Pancreas (tissue), 10 donors: ENCODE data around the gene KRT16. TPM values are rescaled to one million over a fixed set of nuclear protein-coding genes. Genes with fewer than 3 reads are reported as not detected.
"Not testable (repeated sequence)": the region's sequence is repeated elsewhere in the genome, so short reads cannot be mapped to it uniquely, and the experiment has no call there.

Source experiments
- ATAC-seq, 4 donors: fragments of 200-7000 bp; cut with Tn5 transposase; one replicate each; pipeline versions ENCODE4 v1.8.0 to v1.9.1; 2020; ENCODE audit warnings: mild to moderate bottlenecking in 4 of 4, moderate library complexity in 4 of 4
- DNase-seq, 6 donors: peaks; one replicate each; pipeline ENCODE4 v3.0.0-alpha.2; 2020
- FAIRE-seq: peaks from 2 replicates; lab custom pipeline; 2012; peaks lifted over from hg19 to GRCh38; lab: Jason Lieb, UNC
- H3K27ac ChIP-seq, 4 donors: fragments of 200-600 bp; sonication (generic); 1 replicate in 3 of 4; 2 replicates in 1 of 4; pipeline versions ENCODE4 v1.5.0 to v1.8.0; 2020
- H3K27me3 ChIP-seq, 4 donors: fragments of 200-600 bp; one replicate each; pipeline ENCODE4 v1.8.0; 2021
- H3K36me3 ChIP-seq, 3 donors: fragments of 200-600 bp; sonication (generic) in 1 of 3; one replicate each; pipeline versions ENCODE4 v1.5.0 to v1.8.0; 2020 to 2021
- H3K4me1 ChIP-seq, 3 donors: fragments of 200-600 bp; one replicate each; pipeline ENCODE4 v1.8.0; 2021
- H3K4me3 ChIP-seq, 4 donors: fragments of 200-600 bp; sonication (generic) in 2 of 4; one replicate each; pipeline versions ENCODE4 v1.5.0 to v1.8.0; 2020 to 2021
- H3K9me3 ChIP-seq, 4 donors: fragments of 200-600 bp; one replicate each; pipeline ENCODE4 v1.8.0; 2021
- CTCF ChIP-seq, 4 donors: fragments of 200-600 bp; sonication (generic) in 3 of 4; IDR thresholded peaks; one replicate each; pipeline versions ENCODE4 v1.5.0 to v1.8.0; 2021; ENCODE audit warnings: antibody characterized with exemption in 4 of 4
- WGBS, 2 donors: extraction: QIAGEN DNeasy Blood & Tissue Kit; methylation state at CpG; one replicate each; pipeline ENCODE4 v1.1.7; 2013; 5-methylcytosine and 5-hydroxymethylcytosine counted together
- intact Hi-C, 3 donors: fragments of 100-400 bp; cut with DNase I; formaldehyde crosslinking; loops; one replicate each; pipeline versions ENCODE4 v1.11.1 to v1.14.2; 2022
- polyA plus RNA-seq, 2 donors: library from polyadenylated mRNA; stranded (reverse); fragments of 200-250 nt; gene quantifications; one replicate each; pipeline ENCODE4 v1.2.3, GENCODE V29; 2013
- total RNA-seq, 6 donors: library from RNA; stranded (reverse); fragmentation: NEBNext Ultra II Directional in 4 of 6; extraction: Animal tissue kit (Norgen Biotek cat#: 25700) in 4 of 6; gene quantifications; one replicate each; pipeline versions ENCODE4 v1.2.1 to v1.2.4, GENCODE V29; 2021 to 2023
- donor health status: healthy with polysubstance abuse.
- donor health status: DM: no; HTN: no; CAD: no; lungs with moderate emphysema.
- donor health status: DM: no; HTN: no; CAD: no.
- donor health status: control.
- donor health status: control.
- donor health status: Bipolar disorder and iron deficiency.
- donor health status: DM: yes; HTN: yes; CAD: no.
- donor health status: DM: no; HTN: no; CAD: no.
- donor health status: DM: no; HTN: no; CAD: no.
- donor health status: DM: yes; HTN: yes; CAD: no.

The KRT16 gene
- total and polyA plus RNA-seq, 8 donors, result 0.05 to 0.61 (median 0.24) TPM; not detected in 4

GRCh38 chr17:41621916-41622315, 9.3 kb upstream of the KRT16 start:
- H3K27ac ChIP-seq, result no peak overlapping the region
- no peak overlapping the region for H3K4me3 ChIP-seq
- intact Hi-C loops, result no loop called here
- DNase-seq (no peak), ATAC-seq (no peak), FAIRE-seq (no peak)
- H3K9me3 ChIP-seq, result no peaks in the 10 kb centered on the region
- 64 to 89% methylated on average over 2 of the region's 2 CpGs for WGBS, 2 donors
- H3K27me3 ChIP-seq, result no peaks in the 10 kb centered on the region
- no peaks in the 10 kb centered on the region for H3K4me1 ChIP-seq
- no peak for TF ChIP-seq CTCF (IDR thresholded peaks at IDR 0.05)
- no peaks in the 10 kb centered on the region for H3K36me3 ChIP-seq

- H3K4me3 ChIP-seq, ATAC-seq, H3K9me3 ChIP-seq, intact Hi-C loops, H3K36me3 ChIP-seq, H3K27ac ChIP-seq, FAIRE-seq, H3K27me3 ChIP-seq, H3K4me1 ChIP-seq, DNase-seq: not testable (repeated sequence)
- WGBS, 2 donors, result 77 to 81% methylated on average over 11 of the region's 11 CpGs
These were observed 8.9 kb upstream of the KRT16 start for GRCh38 chr17:41621435-41621817.

- intact Hi-C loops, result no loop called here
- H3K4me1 ChIP-seq, result no peaks in the 10 kb centered on the region
- no peak for TF ChIP-seq CTCF (IDR thresholded peaks at IDR 0.05)
- H3K27me3 ChIP-seq, result no peaks in the 10 kb centered on the region
- H3K9me3 ChIP-seq, result no peaks in the 10 kb centered on the region
- ATAC-seq (no peak), DNase-seq (no peak), FAIRE-seq (no peak)
- WGBS, 2 donors, result 63 to 75% methylated on average over 21 of the region's 21 CpGs
- H3K4me3 ChIP-seq, result no peak overlapping the region
- no peak overlapping the region for H3K27ac ChIP-seq
- no peaks in the 10 kb centered on the region for H3K36me3 ChIP-seq
These were observed 8.2 kb upstream of the KRT16 start for GRCh38 chr17:41620583-41621434.

- ATAC-seq, H3K4me3 ChIP-seq, DNase-seq, H3K36me3 ChIP-seq, H3K27me3 ChIP-seq, H3K4me1 ChIP-seq, H3K27ac ChIP-seq, intact Hi-C loops, FAIRE-seq, H3K9me3 ChIP-seq: not testable (repeated sequence)
- WGBS, 2 donors, result 53 to 73% methylated on average over 6 of the region's 6 CpGs
These were observed 7.5 kb upstream of the KRT16 start for GRCh38 chr17:41619927-41620582.

- Histone ChIP-seq H3K4me3 (no peak overlapping the region), H3K27ac (no peak overlapping the region), H3K36me3 (no peaks in the 10 kb centered on the region), H3K9me3 (no peaks in the 10 kb centered on the region), H3K4me1 (no peaks in the 10 kb centered on the region), H3K27me3 (no peaks in the 10 kb centered on the region)
- no peak for DNase-seq
- intact Hi-C loops, result no loop called here
- no peak for TF ChIP-seq CTCF (IDR thresholded peaks at IDR 0.05)
- FAIRE-seq, result no peak
- peak in 1 of 4 donors; percentile 23 for ATAC-seq
- WGBS, 2 donors, result 58 to 61% methylated on average over 17 to 19 of the region's 20 CpGs
These were observed 6.7 kb upstream of the KRT16 start for GRCh38 chr17:41619036-41619926.
